A673 (cell line): Measurements from ENCODE around the gene ATP2A2.

Experiments
- EZH2 ChIP-seq: fragments of 200-600 bp; sonication (generic); IDR thresholded peaks from 2 replicates; pipeline ENCODE4 v1.6.1; 2017; ENCODE audit warnings: borderline replicate concordance, low read depth, mild to moderate bottlenecking, mixed read lengths, antibody characterized with exemption, low read length; ENCODE audit not compliant: poor library complexity, severe bottlenecking
- TF ChIP-seq, protein P1 (sequence below): fragments of 300-800, 200-600 bp; sonication (generic); conservative IDR thresholded peaks from 2 replicates; pipeline ENCODE4 v1.5.1; 2017; ENCODE audit warnings: low read depth, mild to moderate bottlenecking, antibody characterized with exemption, low read length, moderate library complexity, mixed read lengths

DNA sequence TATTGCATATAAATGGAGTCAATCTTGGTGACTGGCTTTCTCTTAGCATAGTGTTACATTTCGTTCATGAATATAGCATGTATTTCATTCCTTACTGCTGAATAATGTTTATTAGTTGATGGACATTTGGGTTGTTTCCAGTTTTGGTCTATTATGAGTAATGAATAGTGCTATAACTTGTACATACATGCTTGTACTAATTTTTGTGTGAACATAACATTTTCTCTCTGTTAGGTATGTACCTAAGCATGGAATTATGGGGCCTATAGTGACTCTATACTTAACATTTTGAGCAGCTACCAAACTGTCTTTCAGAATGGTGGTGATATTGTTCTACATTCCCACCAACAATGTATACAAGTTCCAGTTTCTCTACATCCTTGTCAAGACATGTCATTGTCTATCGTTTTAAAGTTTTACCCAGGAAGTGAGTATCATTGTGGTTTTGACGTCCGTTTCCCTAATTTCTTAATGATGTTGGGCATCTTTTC, 23.1 kb downstream of the ATP2A2 start:
- no peak for TF ChIP-seq EZH2
- TF ChIP-seq, protein P1, sequence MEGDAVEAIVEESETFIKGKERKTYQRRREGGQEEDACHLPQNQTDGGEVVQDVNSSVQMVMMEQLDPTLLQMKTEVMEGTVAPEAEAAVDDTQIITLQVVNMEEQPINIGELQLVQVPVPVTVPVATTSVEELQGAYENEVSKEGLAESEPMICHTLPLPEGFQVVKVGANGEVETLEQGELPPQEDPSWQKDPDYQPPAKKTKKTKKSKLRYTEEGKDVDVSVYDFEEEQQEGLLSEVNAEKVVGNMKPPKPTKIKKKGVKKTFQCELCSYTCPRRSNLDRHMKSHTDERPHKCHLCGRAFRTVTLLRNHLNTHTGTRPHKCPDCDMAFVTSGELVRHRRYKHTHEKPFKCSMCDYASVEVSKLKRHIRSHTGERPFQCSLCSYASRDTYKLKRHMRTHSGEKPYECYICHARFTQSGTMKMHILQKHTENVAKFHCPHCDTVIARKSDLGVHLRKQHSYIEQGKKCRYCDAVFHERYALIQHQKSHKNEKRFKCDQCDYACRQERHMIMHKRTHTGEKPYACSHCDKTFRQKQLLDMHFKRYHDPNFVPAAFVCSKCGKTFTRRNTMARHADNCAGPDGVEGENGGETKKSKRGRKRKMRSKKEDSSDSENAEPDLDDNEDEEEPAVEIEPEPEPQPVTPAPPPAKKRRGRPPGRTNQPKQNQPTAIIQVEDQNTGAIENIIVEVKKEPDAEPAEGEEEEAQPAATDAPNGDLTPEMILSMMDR, result no peak
